Measurements from ENCODE around the gene RASA2.

- TF ChIP-seq CTCF (conservative IDR thresholded peaks at IDR 0.05; ENCODE audit: low read depth, low read length) (peak; percentile 89), POLR2A (IDR thresholded peaks at IDR 0.05; ENCODE audit: low read depth, low read length) (peak; percentile 59; the same call in 1 of the 2 replicates), CHD1 (IDR thresholded peaks at IDR 0.05; ENCODE audit: low read depth, low read length) (no peak), RAD21 (IDR thresholded peaks at IDR 0.05; ENCODE audit: low read length) (peak; percentile 95), FOS (IDR thresholded peaks at IDR 0.05; ENCODE audit: low read depth, low read length) (no peak), CEBPB (IDR thresholded peaks at IDR 0.05; ENCODE audit: low read depth, low read length) (no peak), RFX5 (IDR thresholded peaks at IDR 0.05; ENCODE audit: low read depth, low read length) (no peak)
Measured at GRCh38 chr3:141452045-141452444, 34.8 kb upstream of the RASA2 start.
